ENCODE measurements around the gene ABCC6. TPM values are rescaled to one million over a fixed set of nuclear protein-coding genes. Genes with fewer than 3 reads are reported as not detected.
"Not testable (repeated sequence)": the region's sequence is repeated elsewhere in the genome, so short reads cannot be mapped to it uniquely, and the experiment has no call there.

The ABCC6 gene
- total and polyA plus RNA-seq, 2 of the 13 experiments (the other 11 are each of a cell fraction or from before 2014, with no cell fraction given) = 82.4 to 105 TPM

GRCh38 chr16:16220449-16220848 lies 2.8 kb downstream of the ABCC6 start:
- DNase-seq (ENCODE audit: low spot score); H3K27ac ChIP-seq (ENCODE audit: extremely low read length, insufficient read depth, low read length); H3K36me3 ChIP-seq (replicated peaks in 1 of 2; ENCODE audit: control insufficient read depth in 1 of 2, insufficient read depth in 2 of 2, low read length in 2 of 2); H3K4me2 ChIP-seq (ENCODE audit: low read depth, low read length); H3K4me3 ChIP-seq (replicated peaks in 1 of 3; ENCODE audit: insufficient read depth in 1 of 3, low read depth in 2 of 3, low read length in 3 of 3); intact Hi-C loops (cut with micrococcal nuclease; ENCODE audit: unreplicated experiment); in situ Hi-C loops (cut with HindIII; ENCODE audit: extremely low pct_ligation_motif_present, low pct_unique_long_range_greater_than_20kb); H3K79me2 ChIP-seq (ENCODE audit: insufficient read depth, low read length); H4K20me1 ChIP-seq (ENCODE audit: insufficient read depth, low read length); ATAC-seq; H3K9me3 ChIP-seq (ENCODE audit: low read length); BruUV-seq (replicated peaks); H2AFZ ChIP-seq (ENCODE audit: low read length); H3K27me3 ChIP-seq (ENCODE audit: control insufficient read depth in 1 of 2, insufficient read depth in 2 of 2, low read length in 2 of 2); POLR2A ChIA-PET; CTCF ChIA-PET (ENCODE audit: low intra/inter-chr PET ratio, low total read pairs); FAIRE-seq; H3K9ac ChIP-seq (ENCODE audit: insufficient read depth, low read depth, low read length): not testable (repeated sequence)
- 96% methylated on average over 8 of the region's 9 CpGs for WGBS (ENCODE audit: low lambda C conversion rate)
- H3K4me1 ChIP-seq (ENCODE audit: insufficient read depth, low read length) = peaks cover 15% of the 10 kb centered on the region
- TF ChIP-seq ZBTB40 (IDR thresholded peaks at IDR 0.05) (0 out of 2 replicates have a peak, but pooled peaks have one; percentile 25), ZBTB40 (CRISPR knock-in tag; IDR thresholded peaks at IDR 0.05) (peak; percentile 93)

GRCh38 chr16:16218787-16219186 lies 4.5 kb downstream of the ABCC6 start:
- ATAC-seq; H3K9ac ChIP-seq (ENCODE audit: insufficient read depth, low read depth, low read length); H3K27ac ChIP-seq (ENCODE audit: extremely low read length, insufficient read depth, low read length); POLR2A ChIA-PET; CTCF ChIA-PET (ENCODE audit: low intra/inter-chr PET ratio, low total read pairs); BruUV-seq (replicated peaks); H4K20me1 ChIP-seq (ENCODE audit: insufficient read depth, low read length); FAIRE-seq; intact Hi-C loops (cut with micrococcal nuclease; ENCODE audit: unreplicated experiment); H3K36me3 ChIP-seq (replicated peaks in 1 of 2; ENCODE audit: control insufficient read depth in 1 of 2, insufficient read depth in 2 of 2, low read length in 2 of 2); H3K79me2 ChIP-seq (ENCODE audit: insufficient read depth, low read length); H2AFZ ChIP-seq (ENCODE audit: low read length); in situ Hi-C loops (cut with HindIII; ENCODE audit: extremely low pct_ligation_motif_present, low pct_unique_long_range_greater_than_20kb); H3K4me2 ChIP-seq (ENCODE audit: low read depth, low read length); H3K4me3 ChIP-seq (replicated peaks in 1 of 3; ENCODE audit: insufficient read depth in 1 of 3, low read depth in 2 of 3, low read length in 3 of 3); H3K9me3 ChIP-seq (ENCODE audit: low read length); DNase-seq (ENCODE audit: low spot score); H3K27me3 ChIP-seq (ENCODE audit: control insufficient read depth in 1 of 2, insufficient read depth in 2 of 2, low read length in 2 of 2): not testable (repeated sequence)
- WGBS (ENCODE audit: low lambda C conversion rate) = 75% methylated on average over 3 of the region's 5 CpGs
- peaks cover 27% of the 10 kb centered on the region for H3K4me1 ChIP-seq (ENCODE audit: insufficient read depth, low read length)

- H3K4me3 ChIP-seq (replicated peaks in 1 of 3; ENCODE audit: insufficient read depth in 1 of 3, low read depth in 2 of 3, low read length in 3 of 3); H2AFZ ChIP-seq (ENCODE audit: low read length); DNase-seq (ENCODE audit: low spot score); intact Hi-C loops (cut with micrococcal nuclease; ENCODE audit: unreplicated experiment); CTCF ChIA-PET (ENCODE audit: low intra/inter-chr PET ratio, low total read pairs); H3K79me2 ChIP-seq (ENCODE audit: insufficient read depth, low read length); H3K27ac ChIP-seq (ENCODE audit: extremely low read length, insufficient read depth, low read length); H3K27me3 ChIP-seq (ENCODE audit: control insufficient read depth in 1 of 2, insufficient read depth in 2 of 2, low read length in 2 of 2); POLR2A ChIA-PET; ATAC-seq; H3K9ac ChIP-seq (ENCODE audit: insufficient read depth, low read depth, low read length); in situ Hi-C loops (cut with HindIII; ENCODE audit: extremely low pct_ligation_motif_present, low pct_unique_long_range_greater_than_20kb); BruUV-seq (replicated peaks); H3K4me2 ChIP-seq (ENCODE audit: low read depth, low read length); H3K36me3 ChIP-seq (replicated peaks in 1 of 2; ENCODE audit: control insufficient read depth in 1 of 2, insufficient read depth in 2 of 2, low read length in 2 of 2); H3K9me3 ChIP-seq (ENCODE audit: low read length); H4K20me1 ChIP-seq (ENCODE audit: insufficient read depth, low read length); FAIRE-seq: not testable (repeated sequence)
- WGBS (ENCODE audit: low lambda C conversion rate) = no CpG with 5 or more reads among the region's 5 CpGs
- peaks cover 31% of the 10 kb centered on the region for H3K4me1 ChIP-seq (ENCODE audit: insufficient read depth, low read length)
These were observed 4.9 kb downstream of the ABCC6 start for GRCh38 chr16:16218349-16218748.

All from HepG2 (cell line).